ENCODE measurements around the gene SEPTIN3.

The SEPTIN3 gene

GRCh38 chr22:41969110-41969646 is at the start of gene SEPTIN3:
Gene SEPTIN3, plus strand, starts transcription at chr22:41969443. Its CDS starts 2,050 bp downstream, at chr22:41971493.
- no peak for DNase-seq (ENCODE audit: low read depth, low spot score)

- DNase-seq (ENCODE audit: low read depth, low spot score) = no peak
These were observed 48.8 kb upstream of the SEPTIN3 start for GRCh38 chr22:41920271-41920976.

DNA sequence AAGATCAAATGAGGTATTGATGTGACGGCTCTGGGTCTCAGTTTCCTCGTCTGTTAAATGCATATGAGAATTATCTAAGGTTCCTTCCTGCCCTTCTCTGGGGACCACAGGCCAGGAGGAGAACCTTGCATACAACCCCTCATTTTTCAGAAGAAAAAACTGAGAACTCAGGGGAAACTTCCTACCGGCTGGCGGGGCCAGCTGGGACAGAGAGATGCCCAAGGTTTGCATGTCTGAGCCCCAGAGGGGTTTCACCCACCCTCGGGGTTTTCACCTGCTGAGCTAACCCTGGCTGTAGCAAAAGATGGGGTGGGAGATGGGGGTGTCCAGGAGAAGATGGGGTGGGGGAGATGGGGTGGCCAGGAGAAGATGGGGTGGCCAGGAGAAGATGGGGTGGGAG is 46.9 kb upstream of the SEPTIN3 start:
- no peak for DNase-seq (ENCODE audit: low read depth, low spot score)

DNA sequence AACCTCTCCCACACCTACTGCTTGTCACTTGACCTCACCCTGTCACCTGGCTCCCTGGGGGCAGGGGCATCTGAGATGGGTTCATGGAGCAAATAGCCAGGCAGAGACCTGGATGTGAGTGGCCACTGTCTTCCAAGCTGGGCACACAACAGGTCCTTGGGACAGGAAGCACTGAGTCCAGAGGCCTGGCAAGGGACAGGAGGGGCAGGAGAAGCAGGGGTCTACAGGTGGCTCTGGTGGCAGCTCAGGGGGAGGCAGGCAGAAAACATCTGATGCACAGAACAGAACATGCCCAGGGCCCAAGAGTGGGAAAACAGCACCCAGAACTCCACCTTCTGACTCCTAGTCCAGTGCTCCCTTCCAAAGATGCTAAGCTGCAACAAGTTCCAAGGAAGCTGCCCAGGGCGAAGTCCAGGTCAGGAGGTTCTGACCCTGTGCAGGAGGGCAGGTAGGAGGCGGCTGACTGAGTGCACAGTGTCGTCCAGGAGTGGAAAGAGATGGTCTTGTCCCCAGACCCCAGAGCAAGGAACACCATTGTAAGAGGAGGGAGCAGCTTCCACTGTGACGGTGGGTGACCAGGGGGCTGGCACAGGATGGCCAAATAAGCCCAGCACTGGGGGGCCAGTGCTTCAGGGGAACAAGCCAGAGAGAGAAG is 46.2 kb upstream of the SEPTIN3 start:
- DNase-seq (ENCODE audit: low read depth, low spot score) = no peak

- DNase-seq (ENCODE audit: low read depth, low spot score) = no peak
These were observed 45.5 kb upstream of the SEPTIN3 start for GRCh38 chr22:41923595-41924276.

GRCh38 chr22:41925783-41926460 is 43.3 kb upstream of the SEPTIN3 start:
- DNase-seq (ENCODE audit: low read depth, low spot score) = no peak

DNA sequence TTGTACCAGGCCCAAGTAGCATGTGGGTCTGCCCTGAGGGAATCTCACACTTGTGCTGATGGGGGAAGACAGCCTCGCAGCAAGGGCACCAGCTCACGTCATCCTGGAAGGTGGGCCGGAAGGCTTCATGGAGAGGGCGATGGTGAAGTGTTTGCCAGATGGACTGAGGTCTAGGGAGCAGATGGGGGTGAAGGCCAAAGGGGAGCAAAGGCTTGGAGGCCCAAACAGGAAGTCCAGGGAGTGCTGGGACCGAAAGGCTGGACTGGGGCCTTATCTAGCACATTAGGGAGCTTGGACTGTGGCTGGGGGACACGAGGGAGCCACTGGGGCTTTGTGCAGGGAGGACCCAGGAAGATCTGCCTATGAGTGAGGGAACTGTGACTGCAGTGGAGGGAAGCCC is 41.4 kb upstream of the SEPTIN3 start:
- no peak for DNase-seq (ENCODE audit: low read depth, low spot score)

- DNase-seq (ENCODE audit: low read depth, low spot score) = no peak
These were observed 40.4 kb upstream of the SEPTIN3 start for GRCh38 chr22:41928593-41929417.

DNA sequence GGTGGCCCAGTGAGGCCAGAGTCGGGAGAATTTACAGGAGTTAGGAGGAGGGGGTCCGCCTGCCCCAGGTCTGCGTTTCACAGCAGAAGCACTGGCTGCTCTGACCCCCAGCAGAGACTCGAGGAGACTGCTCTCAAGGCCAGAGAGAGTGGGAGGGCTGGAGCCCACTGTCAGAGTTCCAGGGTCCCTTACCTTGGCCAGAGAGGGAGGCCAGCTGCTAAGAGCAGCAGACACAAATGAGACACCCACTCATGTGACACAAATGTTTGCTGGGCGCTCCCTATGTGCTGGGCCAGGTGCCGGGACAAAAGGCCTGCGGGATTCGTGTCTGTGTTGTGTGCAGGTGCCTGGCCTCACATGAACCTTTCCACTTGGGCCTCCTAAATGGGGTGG is 39.8 kb upstream of the SEPTIN3 start:
- no peak for DNase-seq (ENCODE audit: low read depth, low spot score)

GRCh38 chr22:41931701-41932269 is 37.5 kb upstream of the SEPTIN3 start:
- DNase-seq (ENCODE audit: low read depth, low spot score) = no peak

GRCh38 chr22:41932353-41932752 is 36.9 kb upstream of the SEPTIN3 start:
- DNase-seq (ENCODE audit: low read depth, low spot score) = no peak

DNA sequence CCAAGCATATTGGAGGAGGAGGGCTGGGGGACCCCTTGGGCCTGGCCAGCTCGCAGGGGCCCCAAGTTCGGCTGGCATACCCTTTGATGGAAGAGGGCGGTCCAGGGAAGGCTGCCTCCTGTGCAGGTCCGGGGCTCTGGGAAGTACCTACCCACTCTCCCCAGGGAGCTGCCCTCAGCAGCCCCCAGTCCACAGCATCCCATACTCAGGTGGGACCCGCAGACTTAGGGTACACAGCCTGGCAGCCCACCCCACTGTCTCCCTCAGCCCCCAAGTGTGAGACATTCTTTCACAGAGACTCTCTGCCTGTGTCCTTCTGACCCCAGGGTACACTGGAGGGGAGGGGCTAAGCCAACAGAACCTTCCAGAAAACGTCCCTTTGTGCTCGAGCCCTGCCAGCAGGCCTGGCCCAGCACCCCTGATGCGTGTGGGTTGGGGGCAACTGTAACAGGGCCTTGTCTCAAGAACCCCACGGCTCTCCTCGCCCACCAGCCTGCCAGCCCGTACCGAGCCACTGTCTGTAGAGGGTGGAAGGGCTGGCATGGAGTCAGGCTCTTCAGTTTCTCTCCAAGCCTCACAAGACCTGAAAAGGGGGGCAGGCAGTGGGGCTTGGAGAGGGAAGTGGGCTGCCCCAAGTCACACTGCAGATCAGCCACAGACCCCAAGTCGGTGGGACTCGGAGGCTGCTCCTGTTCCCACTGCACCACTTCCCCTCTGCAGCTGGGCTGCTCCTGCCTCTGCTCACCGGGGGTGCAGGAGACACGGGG is 35.6 kb upstream of the SEPTIN3 start:
- DNase-seq (ENCODE audit: low read depth, low spot score) = no peak

GRCh38 chr22:41934284-41935014 is 34.8 kb upstream of the SEPTIN3 start:
- no peak for DNase-seq (ENCODE audit: low read depth, low spot score)

DNA sequence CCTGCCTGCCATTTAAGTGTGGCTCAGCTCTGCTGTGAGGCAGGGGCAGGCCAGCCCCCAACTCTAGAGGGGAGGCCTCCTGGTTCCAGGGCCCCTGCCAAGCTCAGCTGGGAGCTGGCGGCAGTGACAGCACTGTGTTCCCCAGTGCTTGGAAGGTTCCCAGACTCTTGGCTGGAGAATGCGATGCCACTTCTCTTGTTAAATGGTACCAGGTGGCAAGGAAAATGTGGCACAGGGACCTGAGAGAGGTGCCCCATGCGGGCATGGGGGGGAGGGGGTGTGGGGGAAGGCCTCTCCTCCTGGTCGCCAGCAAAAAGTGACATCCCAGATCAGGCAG is 34.3 kb upstream of the SEPTIN3 start:
- DNase-seq (ENCODE audit: low read depth, low spot score) = no peak

DNA sequence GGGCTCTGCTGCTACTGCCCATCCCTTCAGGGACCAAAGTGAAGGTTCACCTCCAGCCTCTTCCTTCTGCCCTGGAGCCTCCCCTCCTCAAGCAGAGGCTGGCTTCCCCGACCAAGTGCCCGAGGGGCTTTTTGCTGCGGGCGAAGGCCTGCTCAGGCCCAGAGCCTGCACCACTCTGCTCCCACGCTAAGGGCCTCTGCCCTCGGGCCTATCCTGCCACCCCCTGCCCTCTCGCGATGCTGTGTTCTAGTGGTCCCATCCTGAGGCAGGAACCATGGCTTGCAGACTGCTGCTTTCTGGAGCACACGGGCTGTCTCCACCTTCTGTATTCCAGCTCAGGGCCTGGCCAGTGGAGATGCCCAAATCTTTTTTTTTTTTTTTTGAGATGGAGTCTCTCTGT is 33.7 kb upstream of the SEPTIN3 start:
- no peak for DNase-seq (ENCODE audit: low read depth, low spot score)

GRCh38 chr22:41936894-41937169 is 32.4 kb upstream of the SEPTIN3 start:
- DNase-seq (ENCODE audit: low read depth, low spot score) = no peak

DNA sequence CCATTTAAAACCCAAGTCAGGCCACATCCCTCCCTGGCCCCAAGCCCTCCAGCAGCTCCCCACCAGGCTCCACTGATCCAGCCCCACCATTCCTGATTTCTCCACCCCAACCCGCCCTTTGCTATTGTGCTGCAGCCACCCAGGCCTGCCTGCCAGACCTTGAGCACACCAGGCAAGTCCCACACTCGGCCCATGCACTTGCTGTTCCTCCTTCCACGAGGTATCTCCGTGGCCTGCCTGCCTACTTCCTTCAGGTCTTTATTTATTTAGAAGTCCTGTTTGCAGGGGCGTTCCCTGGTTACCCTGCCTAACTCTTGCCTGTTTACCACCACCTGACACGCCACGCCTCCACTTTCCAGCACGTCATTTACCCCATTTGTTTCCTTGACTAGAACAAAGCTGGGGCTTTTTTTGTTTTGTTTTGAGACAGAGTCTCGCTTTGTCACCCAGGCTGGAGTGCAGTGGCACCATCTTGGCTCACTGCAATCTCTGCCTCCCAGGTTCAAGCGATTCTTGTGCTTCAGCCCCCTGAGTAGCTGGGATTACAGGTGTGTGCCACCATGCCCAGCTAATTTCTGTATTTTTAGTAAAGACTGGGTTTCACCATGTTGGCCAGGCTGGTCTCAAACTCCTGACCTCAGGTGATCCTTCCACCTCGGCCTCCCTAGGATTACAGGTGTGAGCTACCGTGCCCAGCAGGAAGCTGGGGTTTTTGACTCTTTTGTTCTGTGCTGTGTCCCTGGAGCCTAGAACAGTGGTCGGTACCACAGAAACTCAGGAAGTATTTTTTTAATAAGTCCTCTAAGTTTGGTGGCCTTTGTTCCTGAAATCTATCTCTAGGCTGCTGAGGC is 29.0 kb upstream of the SEPTIN3 start:
- DNase-seq (ENCODE audit: low read depth, low spot score) = no peak

- DNase-seq (ENCODE audit: low read depth, low spot score) = no peak
These were observed 28.1 kb upstream of the SEPTIN3 start for GRCh38 chr22:41940832-41941765.

Data from smooth muscle cell of the brain vasculature (primary cell).